ENCODE data around the gene TCF4. TPM values are rescaled to one million over a fixed set of nuclear protein-coding genes. Genes with fewer than 3 reads are reported as not detected.

The TCF4 gene
- total and polyA plus RNA-seq, 2 experiments from 2014 or later: 77.7 to 89.2 TPM

DNA sequence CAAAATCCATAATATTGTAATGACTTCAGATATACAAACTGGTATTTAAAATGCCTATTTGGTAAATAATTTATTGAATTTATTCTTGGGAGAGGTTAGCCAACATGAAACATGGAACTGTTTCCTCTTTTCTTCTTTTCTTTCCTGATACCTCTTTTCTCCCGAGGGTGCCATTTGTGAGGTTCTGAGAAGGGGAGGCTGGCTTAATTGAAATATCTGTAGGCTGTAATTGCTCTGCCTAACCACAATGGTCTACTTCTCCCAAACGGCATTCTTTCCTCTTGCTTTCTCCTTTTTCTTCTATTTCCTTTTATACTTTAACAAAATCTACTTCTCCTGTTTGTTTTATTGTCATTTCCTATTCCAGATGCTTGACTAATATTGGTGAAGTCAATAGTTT, 114.9 kb downstream of the TCF4 start:
- Histone ChIP-seq H3K79me2 (replicated peaks; ENCODE audit: insufficient read depth) (peaks cover 70% of the 10 kb centered on the region), H3F3A (replicated peaks; ENCODE audit: low read depth) (no peaks in the 10 kb centered on the region), H3K4me1 (ENCODE audit: insufficient read depth) (peaks cover 19% of the 10 kb centered on the region), H4K20me1 (replicated peaks; ENCODE audit: insufficient read depth) (no peaks in the 10 kb centered on the region), H3K27me3 (ENCODE audit: insufficient read depth) (no peaks in the 10 kb centered on the region), H3K27ac (ENCODE audit: low read depth) (no peak overlapping the region; the same call in 1 of the 2 replicates), H3K36me3 (ENCODE audit: insufficient read depth) (no peaks in the 10 kb centered on the region), H2AFZ (no peak overlapping the region), H3K9me2 (ENCODE audit: insufficient read depth) (no peaks in the 10 kb centered on the region), H3K4me3 (no peak overlapping the region), H3K4me2 (0 out of 2 replicates have a peak overlapping the region, but pooled peaks have one; percentile 3)
- Mint-ChIP-seq H3K4me1 (peaks cover 68% of the 10 kb centered on the region), H3K27ac (peak overlapping the region; percentile 36), H3K36me3 (ENCODE audit: low read depth) (no peaks in the 10 kb centered on the region), H3K27me3 (ENCODE audit: insufficient read depth, low read depth, poor library complexity) (no peaks in the 10 kb centered on the region), H3K9me3 (no peaks in the 10 kb centered on the region), H3K4me3 (no peak overlapping the region)
- ATAC-seq (peak; percentile 73), DNase-seq (ENCODE audit: low spot score) (peak; percentile 37)
- TF ChIP-seq EZH2phosphoT487 (IDR thresholded peaks at IDR 0.05; ENCODE audit: unreplicated experiment): no peak
- TF ChIP-seq, protein P1, sequence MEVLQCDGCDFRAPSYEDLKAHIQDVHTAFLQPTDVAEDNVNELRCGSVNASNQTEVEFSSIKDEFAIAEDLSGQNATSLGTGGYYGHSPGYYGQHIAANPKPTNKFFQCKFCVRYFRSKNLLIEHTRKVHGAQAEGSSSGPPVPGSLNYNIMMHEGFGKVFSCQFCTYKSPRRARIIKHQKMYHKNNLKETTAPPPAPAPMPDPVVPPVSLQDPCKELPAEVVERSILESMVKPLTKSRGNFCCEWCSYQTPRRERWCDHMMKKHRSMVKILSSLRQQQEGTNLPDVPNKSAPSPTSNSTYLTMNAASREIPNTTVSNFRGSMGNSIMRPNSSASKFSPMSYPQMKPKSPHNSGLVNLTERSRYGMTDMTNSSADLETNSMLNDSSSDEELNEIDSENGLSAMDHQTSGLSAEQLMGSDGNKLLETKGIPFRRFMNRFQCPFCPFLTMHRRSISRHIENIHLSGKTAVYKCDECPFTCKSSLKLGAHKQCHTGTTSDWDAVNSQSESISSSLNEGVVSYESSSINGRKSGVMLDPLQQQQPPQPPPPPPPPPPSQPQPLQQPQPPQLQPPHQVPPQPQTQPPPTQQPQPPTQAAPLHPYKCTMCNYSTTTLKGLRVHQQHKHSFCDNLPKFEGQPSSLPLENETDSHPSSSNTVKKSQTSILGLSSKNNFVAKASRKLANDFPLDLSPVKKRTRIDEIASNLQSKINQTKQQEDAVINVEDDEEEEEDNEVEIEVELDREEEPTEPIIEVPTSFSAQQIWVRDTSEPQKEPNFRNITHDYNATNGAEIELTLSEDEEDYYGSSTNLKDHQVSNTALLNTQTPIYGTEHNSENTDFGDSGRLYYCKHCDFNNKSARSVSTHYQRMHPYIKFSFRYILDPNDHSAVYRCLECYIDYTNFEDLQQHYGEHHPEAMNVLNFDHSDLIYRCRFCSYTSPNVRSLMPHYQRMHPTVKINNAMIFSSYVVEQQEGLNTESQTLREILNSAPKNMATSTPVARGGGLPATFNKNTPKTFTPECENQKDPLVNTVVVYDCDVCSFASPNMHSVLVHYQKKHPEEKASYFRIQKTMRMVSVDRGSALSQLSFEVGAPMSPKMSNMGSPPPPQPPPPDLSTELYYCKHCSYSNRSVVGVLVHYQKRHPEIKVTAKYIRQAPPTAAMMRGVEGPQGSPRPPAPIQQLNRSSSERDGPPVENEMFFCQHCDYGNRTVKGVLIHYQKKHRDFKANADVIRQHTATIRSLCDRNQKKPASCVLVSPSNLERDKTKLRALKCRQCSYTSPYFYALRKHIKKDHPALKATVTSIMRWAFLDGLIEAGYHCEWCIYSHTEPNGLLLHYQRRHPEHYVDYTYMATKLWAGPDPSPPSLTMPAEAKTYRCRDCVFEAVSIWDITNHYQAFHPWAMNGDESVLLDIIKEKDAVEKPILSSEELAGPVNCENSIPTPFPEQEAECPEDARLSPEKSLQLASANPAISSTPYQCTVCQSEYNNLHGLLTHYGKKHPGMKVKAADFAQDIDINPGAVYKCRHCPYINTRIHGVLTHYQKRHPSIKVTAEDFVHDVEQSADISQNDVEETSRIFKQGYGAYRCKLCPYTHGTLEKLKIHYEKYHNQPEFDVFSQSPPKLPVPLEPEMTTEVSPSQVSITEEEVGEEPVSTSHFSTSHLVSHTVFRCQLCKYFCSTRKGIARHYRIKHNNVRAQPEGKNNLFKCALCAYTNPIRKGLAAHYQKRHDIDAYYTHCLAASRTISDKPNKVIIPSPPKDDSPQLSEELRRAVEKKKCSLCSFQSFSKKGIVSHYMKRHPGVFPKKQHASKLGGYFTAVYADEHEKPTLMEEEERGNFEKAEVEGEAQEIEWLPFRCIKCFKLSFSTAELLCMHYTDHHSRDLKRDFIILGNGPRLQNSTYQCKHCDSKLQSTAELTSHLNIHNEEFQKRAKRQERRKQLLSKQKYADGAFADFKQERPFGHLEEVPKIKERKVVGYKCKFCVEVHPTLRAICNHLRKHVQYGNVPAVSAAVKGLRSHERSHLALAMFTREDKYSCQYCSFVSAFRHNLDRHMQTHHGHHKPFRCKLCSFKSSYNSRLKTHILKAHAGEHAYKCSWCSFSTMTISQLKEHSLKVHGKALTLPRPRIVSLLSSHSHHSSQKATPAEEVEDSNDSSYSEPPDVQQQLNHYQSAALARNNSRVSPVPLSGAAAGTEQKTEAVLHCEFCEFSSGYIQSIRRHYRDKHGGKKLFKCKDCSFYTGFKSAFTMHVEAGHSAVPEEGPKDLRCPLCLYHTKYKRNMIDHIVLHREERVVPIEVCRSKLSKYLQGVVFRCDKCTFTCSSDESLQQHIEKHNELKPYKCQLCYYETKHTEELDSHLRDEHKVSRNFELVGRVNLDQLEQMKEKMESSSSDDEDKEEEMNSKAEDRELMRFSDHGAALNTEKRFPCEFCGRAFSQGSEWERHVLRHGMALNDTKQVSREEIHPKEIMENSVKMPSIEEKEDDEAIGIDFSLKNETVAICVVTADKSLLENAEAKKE (CRISPR knock-in tag; IDR thresholded peaks at IDR 0.05): no peak
- TF ChIP-seq NANOG (IDR thresholded peaks at IDR 0.05; ENCODE audit: borderline replicate concordance): no peak
- TF ChIP-seq EZH2 (IDR thresholded peaks at IDR 0.05; ENCODE audit: low read depth, unreplicated experiment): no peak
- TF ChIP-seq POLR2AphosphoS5 (IDR thresholded peaks at IDR 0.05; ENCODE audit: low read depth): no peak
- TF ChIP-seq ZNF114 (CRISPR knock-in tag; IDR thresholded peaks at IDR 0.05): no peak
- TF ChIP-seq ZNF331 (CRISPR knock-in tag; IDR thresholded peaks at IDR 0.05; ENCODE audit: low read depth): no peak
- TF ChIP-seq, protein P2, sequence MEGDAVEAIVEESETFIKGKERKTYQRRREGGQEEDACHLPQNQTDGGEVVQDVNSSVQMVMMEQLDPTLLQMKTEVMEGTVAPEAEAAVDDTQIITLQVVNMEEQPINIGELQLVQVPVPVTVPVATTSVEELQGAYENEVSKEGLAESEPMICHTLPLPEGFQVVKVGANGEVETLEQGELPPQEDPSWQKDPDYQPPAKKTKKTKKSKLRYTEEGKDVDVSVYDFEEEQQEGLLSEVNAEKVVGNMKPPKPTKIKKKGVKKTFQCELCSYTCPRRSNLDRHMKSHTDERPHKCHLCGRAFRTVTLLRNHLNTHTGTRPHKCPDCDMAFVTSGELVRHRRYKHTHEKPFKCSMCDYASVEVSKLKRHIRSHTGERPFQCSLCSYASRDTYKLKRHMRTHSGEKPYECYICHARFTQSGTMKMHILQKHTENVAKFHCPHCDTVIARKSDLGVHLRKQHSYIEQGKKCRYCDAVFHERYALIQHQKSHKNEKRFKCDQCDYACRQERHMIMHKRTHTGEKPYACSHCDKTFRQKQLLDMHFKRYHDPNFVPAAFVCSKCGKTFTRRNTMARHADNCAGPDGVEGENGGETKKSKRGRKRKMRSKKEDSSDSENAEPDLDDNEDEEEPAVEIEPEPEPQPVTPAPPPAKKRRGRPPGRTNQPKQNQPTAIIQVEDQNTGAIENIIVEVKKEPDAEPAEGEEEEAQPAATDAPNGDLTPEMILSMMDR (conservative IDR thresholded peaks at IDR 0.05; ENCODE audit: low read depth in 2 of 2): no peak
- no peak for TF ChIP-seq CREB1 (CRISPR knock-in tag; IDR thresholded peaks at IDR 0.05; ENCODE audit: low read depth)
- TF ChIP-seq STAT1 (IDR thresholded peaks at IDR 0.05; ENCODE audit: unreplicated experiment): no peak
- TF ChIP-seq, protein P3, sequence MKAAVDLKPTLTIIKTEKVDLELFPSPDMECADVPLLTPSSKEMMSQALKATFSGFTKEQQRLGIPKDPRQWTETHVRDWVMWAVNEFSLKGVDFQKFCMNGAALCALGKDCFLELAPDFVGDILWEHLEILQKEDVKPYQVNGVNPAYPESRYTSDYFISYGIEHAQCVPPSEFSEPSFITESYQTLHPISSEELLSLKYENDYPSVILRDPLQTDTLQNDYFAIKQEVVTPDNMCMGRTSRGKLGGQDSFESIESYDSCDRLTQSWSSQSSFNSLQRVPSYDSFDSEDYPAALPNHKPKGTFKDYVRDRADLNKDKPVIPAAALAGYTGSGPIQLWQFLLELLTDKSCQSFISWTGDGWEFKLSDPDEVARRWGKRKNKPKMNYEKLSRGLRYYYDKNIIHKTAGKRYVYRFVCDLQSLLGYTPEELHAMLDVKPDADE (IDR thresholded peaks at IDR 0.05): no peak
- no peak for TF ChIP-seq JUNB (IDR thresholded peaks at IDR 0.05; ENCODE audit: unreplicated experiment)
- TF ChIP-seq, protein P4, sequence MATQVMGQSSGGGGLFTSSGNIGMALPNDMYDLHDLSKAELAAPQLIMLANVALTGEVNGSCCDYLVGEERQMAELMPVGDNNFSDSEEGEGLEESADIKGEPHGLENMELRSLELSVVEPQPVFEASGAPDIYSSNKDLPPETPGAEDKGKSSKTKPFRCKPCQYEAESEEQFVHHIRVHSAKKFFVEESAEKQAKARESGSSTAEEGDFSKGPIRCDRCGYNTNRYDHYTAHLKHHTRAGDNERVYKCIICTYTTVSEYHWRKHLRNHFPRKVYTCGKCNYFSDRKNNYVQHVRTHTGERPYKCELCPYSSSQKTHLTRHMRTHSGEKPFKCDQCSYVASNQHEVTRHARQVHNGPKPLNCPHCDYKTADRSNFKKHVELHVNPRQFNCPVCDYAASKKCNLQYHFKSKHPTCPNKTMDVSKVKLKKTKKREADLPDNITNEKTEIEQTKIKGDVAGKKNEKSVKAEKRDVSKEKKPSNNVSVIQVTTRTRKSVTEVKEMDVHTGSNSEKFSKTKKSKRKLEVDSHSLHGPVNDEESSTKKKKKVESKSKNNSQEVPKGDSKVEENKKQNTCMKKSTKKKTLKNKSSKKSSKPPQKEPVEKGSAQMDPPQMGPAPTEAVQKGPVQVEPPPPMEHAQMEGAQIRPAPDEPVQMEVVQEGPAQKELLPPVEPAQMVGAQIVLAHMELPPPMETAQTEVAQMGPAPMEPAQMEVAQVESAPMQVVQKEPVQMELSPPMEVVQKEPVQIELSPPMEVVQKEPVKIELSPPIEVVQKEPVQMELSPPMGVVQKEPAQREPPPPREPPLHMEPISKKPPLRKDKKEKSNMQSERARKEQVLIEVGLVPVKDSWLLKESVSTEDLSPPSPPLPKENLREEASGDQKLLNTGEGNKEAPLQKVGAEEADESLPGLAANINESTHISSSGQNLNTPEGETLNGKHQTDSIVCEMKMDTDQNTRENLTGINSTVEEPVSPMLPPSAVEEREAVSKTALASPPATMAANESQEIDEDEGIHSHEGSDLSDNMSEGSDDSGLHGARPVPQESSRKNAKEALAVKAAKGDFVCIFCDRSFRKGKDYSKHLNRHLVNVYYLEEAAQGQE (IDR thresholded peaks at IDR 0.05; ENCODE audit: unreplicated experiment): no peak

All from GM23338 (cell line).